Neural cell (in vitro differentiated cells): ENCODE results near the gene UNC5A. TPM values are rescaled to one million over a fixed set of nuclear protein-coding genes. Genes with fewer than 3 reads are reported as not detected.

ENCODE experiments used
- H2AFZ ChIP-seq: fragments of 200-600, 300-800 bp; sonication (generic), shearing (Covaris generic); 2 replicates; pipeline ENCODE4 v1.6.0; 2014; ENCODE audit warnings: low read depth, mild to moderate bottlenecking, antibody characterized with exemption, low read length, moderate library complexity
- H3F3A ChIP-seq: fragments of 200-600 bp; shearing (Covaris generic); 2 replicates; pipeline ENCODE4 v1.6.1; 2016; ENCODE audit warnings: mild to moderate bottlenecking, moderate library complexity, mixed read lengths, antibody characterized with exemption, low read length; ENCODE audit not compliant: insufficient read depth, poor library complexity, severe bottlenecking
- H3K27ac ChIP-seq: fragments of 200-600, 300-800 bp; sonication (generic), shearing (Covaris generic); 2 replicates; pipeline ENCODE4 v1.5.1; 2014; ENCODE audit warnings: mild to moderate bottlenecking, low read length, moderate library complexity
- H3K27me3 ChIP-seq: fragments of 300-800, 200-600 bp; sonication (generic), shearing (Covaris generic); 2 replicates; pipeline ENCODE4 v1.6.0; 2014; ENCODE audit warnings: mild to moderate bottlenecking, low read depth, low read length, moderate library complexity; ENCODE audit not compliant: insufficient read depth
- H3K36me3 ChIP-seq: fragments of 300-800, 200-600 bp; sonication (generic), shearing (Covaris generic); 2 replicates; pipeline ENCODE4 v1.5.1; 2014; ENCODE audit warnings: mild to moderate bottlenecking, antibody characterized with exemption, low read length, moderate library complexity; ENCODE audit not compliant: insufficient read depth
- H3K4me2 ChIP-seq: fragments of 300-800, 200-600 bp; sonication (generic), shearing (Covaris generic); 2 replicates; pipeline ENCODE4 v1.6.0; 2014; ENCODE audit warnings: mild to moderate bottlenecking, low read length
- H3K4me3 ChIP-seq: fragments of 300-800, 200-600 bp; sonication (generic), shearing (Covaris generic); 2 replicates; pipeline ENCODE4 v1.5.1; 2014; ENCODE audit warnings: mild to moderate bottlenecking, low read length, moderate library complexity
- H3K79me2 ChIP-seq: fragments of 200-600 bp; shearing (Covaris generic); replicated peaks from 2 replicates; pipeline ENCODE4 v1.6.0; 2014; ENCODE audit warnings: mild to moderate bottlenecking, low read length, moderate library complexity; ENCODE audit not compliant: insufficient read depth
- H3K9ac ChIP-seq: fragments of 300-800, 200-600 bp; sonication (generic), shearing (Covaris generic); 2 replicates; pipeline ENCODE4 v1.6.1; 2016; ENCODE audit warnings: mild to moderate bottlenecking, low read length, mixed read lengths
- H3K9me2 ChIP-seq: fragments of 200-600 bp; shearing (Covaris generic); 2 replicates; pipeline ENCODE4 v1.6.1; 2016; ENCODE audit warnings: mild to moderate bottlenecking, low read length, mixed read lengths; ENCODE audit not compliant: insufficient read depth
- H3K9me3 ChIP-seq: fragments of 200-600, 300-800 bp; sonication (generic), shearing (Covaris generic); 2 replicates; pipeline ENCODE4 v1.6.1; 2016; ENCODE audit warnings: mild to moderate bottlenecking, mixed run types, low read length, moderate library complexity, mixed read lengths
- H4K20me1 ChIP-seq: fragments of 200-600 bp; shearing (Covaris generic); 2 replicates; pipeline ENCODE4 v1.6.1; 2016; ENCODE audit warnings: mild to moderate bottlenecking, mixed run types; ENCODE audit not compliant: insufficient read depth
- CTCF ChIP-seq: fragments of 450-650 bp; IDR thresholded peaks from 2 replicates; pipeline ENCODE4 v1.5.1; 2014; ENCODE audit warnings: antibody characterized with exemption, mild to moderate bottlenecking, moderate library complexity; ENCODE audit not compliant: poor library complexity, severe bottlenecking
- EP300 ChIP-seq: fragments of 450-650 bp; conservative IDR thresholded peaks from 2 replicates; pipeline ENCODE4 v1.6.1; 2014; ENCODE audit warnings: antibody characterized with exemption, mild to moderate bottlenecking, moderate library complexity; ENCODE audit not compliant: poor library complexity, severe bottlenecking
- EZH2 ChIP-seq: fragments of 200-600, 300-800 bp; shearing (Covaris generic), sonication (generic); IDR thresholded peaks from 2 replicates; pipeline ENCODE4 v1.6.1; 2014; ENCODE audit warnings: antibody characterized with exemption, low read length, borderline replicate concordance, mild to moderate bottlenecking; ENCODE audit not compliant: insufficient read depth, poor library complexity, severe bottlenecking
- MXI1 ChIP-seq: fragments of 450-650 bp; conservative IDR thresholded peaks from 2 replicates; pipeline ENCODE4 v1.6.1; 2014; ENCODE audit warnings: antibody characterized with exemption, mild to moderate bottlenecking; ENCODE audit not compliant: poor library complexity, severe bottlenecking
- POLR2AphosphoS5 ChIP-seq: IDR thresholded peaks from 2 replicates; pipeline ENCODE4 v1.6.1; 2012
- RAD21 ChIP-seq: fragments of 450-650 bp; conservative IDR thresholded peaks from 2 replicates; pipeline ENCODE4 v1.6.1; 2014; ENCODE audit warnings: antibody characterized with exemption, mild to moderate bottlenecking, moderate library complexity
- SMC3 ChIP-seq: fragments of 450-650 bp; conservative IDR thresholded peaks from 2 replicates; pipeline ENCODE4 v1.6.1; 2014; ENCODE audit warnings: antibody characterized with exemption, mild to moderate bottlenecking, moderate library complexity; ENCODE audit not compliant: poor library complexity
- TAF1 ChIP-seq: IDR thresholded peaks from 2 replicates; pipeline ENCODE4 v1.6.1; 2012; ENCODE audit warnings: low read depth
- polyA plus RNA-seq: library from polyadenylated mRNA; depleted of rRNA; stranded (reverse); fragments of >200 nt; gene quantifications from 2 replicates; pipeline ENCODE4 v1.2.3, GENCODE V29; 2014
- TF ChIP-seq, protein P1 (sequence below): IDR thresholded peaks from 2 replicates; pipeline ENCODE4 v1.6.1; 2012; ENCODE audit warnings: borderline replicate concordance

The UNC5A gene
- polyA plus RNA-seq, 1 donor from 2014 or later: 2.7 TPM

DNA sequence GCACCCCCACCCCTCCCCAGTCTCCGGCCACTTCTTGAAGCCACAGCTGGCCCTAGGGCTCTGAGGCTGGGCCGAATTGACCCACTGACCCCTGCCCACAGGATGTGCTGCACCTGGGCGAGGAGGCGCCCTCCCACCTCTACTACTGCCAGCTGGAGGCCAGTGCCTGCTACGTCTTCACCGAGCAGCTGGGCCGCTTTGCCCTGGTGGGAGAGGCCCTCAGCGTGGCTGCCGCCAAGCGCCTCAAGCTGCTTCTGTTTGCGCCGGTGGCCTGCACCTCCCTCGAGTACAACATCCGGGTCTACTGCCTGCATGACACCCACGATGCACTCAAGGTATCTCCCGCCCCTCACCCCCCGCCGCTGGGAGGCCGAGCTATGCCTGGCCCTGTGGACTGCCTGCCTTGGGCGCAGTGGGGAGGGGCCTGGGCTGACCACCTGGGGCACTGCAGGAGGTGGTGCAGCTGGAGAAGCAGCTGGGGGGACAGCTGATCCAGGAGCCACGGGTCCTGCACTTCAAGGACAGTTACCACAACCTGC lies 67.5 kb downstream of the UNC5A start:
- no peaks in the 10 kb centered on the region for H3K9me3 ChIP-seq
- H3K36me3 ChIP-seq: no peaks in the 10 kb centered on the region
- no peaks in the 10 kb centered on the region for H3K9me2 ChIP-seq
- H3K79me2 ChIP-seq: no peaks in the 10 kb centered on the region
- H3K4me2 ChIP-seq: no peak overlapping the region
- no peak overlapping the region for H3K27ac ChIP-seq
- H4K20me1 ChIP-seq: no peaks in the 10 kb centered on the region
- no peak overlapping the region for H3K4me3 ChIP-seq
- no peaks in the 10 kb centered on the region for H3F3A ChIP-seq
- TF ChIP-seq EZH2: no peak
- no peak for TF ChIP-seq TAF1
- no peak for TF ChIP-seq EP300
- no peak for TF ChIP-seq POLR2AphosphoS5
- TF ChIP-seq RAD21: no peak
- no peak for TF ChIP-seq MXI1
- TF ChIP-seq SMC3: no peak
- no peak for TF ChIP-seq CTCF
- TF ChIP-seq, protein P1, sequence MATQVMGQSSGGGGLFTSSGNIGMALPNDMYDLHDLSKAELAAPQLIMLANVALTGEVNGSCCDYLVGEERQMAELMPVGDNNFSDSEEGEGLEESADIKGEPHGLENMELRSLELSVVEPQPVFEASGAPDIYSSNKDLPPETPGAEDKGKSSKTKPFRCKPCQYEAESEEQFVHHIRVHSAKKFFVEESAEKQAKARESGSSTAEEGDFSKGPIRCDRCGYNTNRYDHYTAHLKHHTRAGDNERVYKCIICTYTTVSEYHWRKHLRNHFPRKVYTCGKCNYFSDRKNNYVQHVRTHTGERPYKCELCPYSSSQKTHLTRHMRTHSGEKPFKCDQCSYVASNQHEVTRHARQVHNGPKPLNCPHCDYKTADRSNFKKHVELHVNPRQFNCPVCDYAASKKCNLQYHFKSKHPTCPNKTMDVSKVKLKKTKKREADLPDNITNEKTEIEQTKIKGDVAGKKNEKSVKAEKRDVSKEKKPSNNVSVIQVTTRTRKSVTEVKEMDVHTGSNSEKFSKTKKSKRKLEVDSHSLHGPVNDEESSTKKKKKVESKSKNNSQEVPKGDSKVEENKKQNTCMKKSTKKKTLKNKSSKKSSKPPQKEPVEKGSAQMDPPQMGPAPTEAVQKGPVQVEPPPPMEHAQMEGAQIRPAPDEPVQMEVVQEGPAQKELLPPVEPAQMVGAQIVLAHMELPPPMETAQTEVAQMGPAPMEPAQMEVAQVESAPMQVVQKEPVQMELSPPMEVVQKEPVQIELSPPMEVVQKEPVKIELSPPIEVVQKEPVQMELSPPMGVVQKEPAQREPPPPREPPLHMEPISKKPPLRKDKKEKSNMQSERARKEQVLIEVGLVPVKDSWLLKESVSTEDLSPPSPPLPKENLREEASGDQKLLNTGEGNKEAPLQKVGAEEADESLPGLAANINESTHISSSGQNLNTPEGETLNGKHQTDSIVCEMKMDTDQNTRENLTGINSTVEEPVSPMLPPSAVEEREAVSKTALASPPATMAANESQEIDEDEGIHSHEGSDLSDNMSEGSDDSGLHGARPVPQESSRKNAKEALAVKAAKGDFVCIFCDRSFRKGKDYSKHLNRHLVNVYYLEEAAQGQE: no peak
- no peak overlapping the region for H2AFZ ChIP-seq
- H3K9ac ChIP-seq: no peak overlapping the region
- no peaks in the 10 kb centered on the region for H3K27me3 ChIP-seq

- Histone ChIP-seq H3K9me3 (no peaks in the 10 kb centered on the region), H2AFZ (no peak overlapping the region), H3K4me3 (no peak overlapping the region), H4K20me1 (no peaks in the 10 kb centered on the region), H3K4me2 (no peak overlapping the region), H3K27me3 (no peaks in the 10 kb centered on the region), H3K9ac (no peak overlapping the region), H3K9me2 (no peaks in the 10 kb centered on the region), H3F3A (no peaks in the 10 kb centered on the region), H3K79me2 (no peaks in the 10 kb centered on the region), H3K27ac (no peak overlapping the region), H3K36me3 (no peaks in the 10 kb centered on the region)
- TF ChIP-seq EZH2: no peak
- TF ChIP-seq CTCF: no peak
- TF ChIP-seq, protein P1: no peak
- TF ChIP-seq MXI1: no peak
- TF ChIP-seq RAD21: no peak
- TF ChIP-seq POLR2AphosphoS5: no peak
- no peak for TF ChIP-seq EP300
- TF ChIP-seq SMC3: no peak
- no peak for TF ChIP-seq TAF1
These were observed 68.1 kb downstream of the UNC5A start for GRCh38 chr5:176878463-176878862.
